A673 (cell line): Measurements from ENCODE around the gene CLPSL2.

Experiments used
- CTCF ChIP-seq: fragments of 300-800, 200-600 bp; sonication (generic); conservative IDR thresholded peaks from 2 replicates; pipeline ENCODE4 v1.5.1; 2017; ENCODE audit warnings: low read depth, mild to moderate bottlenecking, antibody characterized with exemption, low read length, moderate library complexity, mixed read lengths
- EZH2 ChIP-seq: fragments of 200-600 bp; sonication (generic); IDR thresholded peaks from 2 replicates; pipeline ENCODE4 v1.6.1; 2017; ENCODE audit warnings: borderline replicate concordance, low read depth, mild to moderate bottlenecking, mixed read lengths, antibody characterized with exemption, low read length; ENCODE audit not compliant: poor library complexity, severe bottlenecking

DNA sequence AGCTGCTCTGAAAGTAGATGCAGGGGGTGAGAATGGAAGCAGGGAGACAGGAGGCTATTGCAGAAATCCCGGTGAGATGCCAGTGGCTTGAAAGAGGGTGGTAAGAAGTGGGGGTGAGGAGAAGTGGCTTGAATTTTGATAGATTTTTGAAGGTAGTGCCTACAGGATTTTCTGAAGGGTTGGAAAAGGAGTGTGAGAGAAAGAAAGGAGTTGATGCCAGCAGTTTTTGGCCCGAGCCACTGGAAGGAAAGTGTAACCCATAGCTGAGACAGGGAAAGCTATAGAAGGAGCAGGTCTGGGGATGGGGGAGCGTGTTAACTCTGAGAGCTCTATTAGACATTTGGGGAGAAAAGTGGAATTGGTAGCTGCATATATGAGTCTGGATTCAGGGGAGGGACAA, 29.9 kb upstream of the CLPSL2 start:
- TF ChIP-seq CTCF (no peak), EZH2 (no peak)
